OCI-LY1 (cell line): ENCODE results near the gene RETSAT.
"Not testable (repeated sequence)": the region's sequence is repeated elsewhere in the genome, so short reads cannot be mapped to it uniquely, and the experiment has no call there.

Experiments
- H2AFZ ChIP-seq: fragments of 200-600 bp; sonication (generic), shearing (Covaris generic); 2 replicates; pipeline ENCODE4 v1.6.0; 2014; ENCODE audit warnings: antibody characterized with exemption, mild to moderate bottlenecking, low read length
- H3F3A ChIP-seq: fragments of 200-600 bp; sonication (generic), shearing (Covaris generic); 2 replicates; pipeline ENCODE4 v1.6.0; 2014; ENCODE audit warnings: mild to moderate bottlenecking, antibody characterized with exemption, low read length, moderate library complexity; ENCODE audit not compliant: insufficient read depth
- H3K27ac ChIP-seq: fragments of 200-600 bp; sonication (generic); 2 replicates; pipeline ENCODE4 v1.5.1; 2014; ENCODE audit warnings: low read length, mixed run types, mild to moderate bottlenecking, low read depth; ENCODE audit not compliant: poor library complexity, severe bottlenecking
- H3K27me3 ChIP-seq: fragments of 200-600 bp; sonication (generic); 2 replicates; pipeline ENCODE4 v1.6.0; 2014; ENCODE audit warnings: antibody characterized with exemption, mild to moderate bottlenecking, low read length, moderate library complexity; ENCODE audit not compliant: insufficient read depth
- H3K36me3 ChIP-seq: fragments of 200-600 bp; sonication (generic); 2 replicates; pipeline ENCODE4 v1.6.1; 2014; ENCODE audit warnings: mild to moderate bottlenecking, antibody characterized with exemption, low read length, moderate library complexity, mixed read lengths; ENCODE audit not compliant: insufficient read depth
- H3K4me1 ChIP-seq: fragments of 200-600 bp; sonication (generic); 2 replicates; pipeline ENCODE4 v1.5.1; 2014; ENCODE audit warnings: mild to moderate bottlenecking, low read length, moderate library complexity; ENCODE audit not compliant: insufficient read depth, severe bottlenecking
- H3K4me2 ChIP-seq: fragments of 200-600 bp; sonication (generic), shearing (Covaris generic); 2 replicates; pipeline ENCODE4 v1.6.1; 2014; ENCODE audit warnings: low read length
- H3K4me3 ChIP-seq: fragments of 200-600 bp; sonication (generic); 2 replicates; pipeline ENCODE4 v1.5.1; 2014; ENCODE audit warnings: low read length, low read depth, mild to moderate bottlenecking, mixed read lengths; ENCODE audit not compliant: poor library complexity, severe bottlenecking
- H3K79me2 ChIP-seq: fragments of 200-600 bp; shearing (Covaris generic); 2 replicates; pipeline ENCODE4 v1.6.1; 2016; ENCODE audit warnings: mixed run types, low read length, mixed read lengths; ENCODE audit not compliant: insufficient read depth
- H3K9ac ChIP-seq: fragments of 200-600 bp; sonication (generic), shearing (Covaris generic); 2 replicates; pipeline ENCODE4 v1.6.1; 2014; ENCODE audit warnings: mild to moderate bottlenecking, low read length, mixed read lengths
- H3K9me2 ChIP-seq: fragments of 200-600 bp; sonication (generic), shearing (Covaris generic); 2 replicates; pipeline ENCODE4 v1.6.1; 2014; ENCODE audit warnings: low read depth, mild to moderate bottlenecking, low read length, mixed read lengths
- H3K9me3 ChIP-seq: fragments of 200-600 bp; shearing (Covaris generic); 2 replicates; pipeline ENCODE4 v1.6.1; 2014; ENCODE audit warnings: low read length, mixed read lengths
- H4K20me1 ChIP-seq: fragments of 200-600 bp; sonication (generic), shearing (Covaris generic); 2 replicates; pipeline ENCODE4 v1.6.0; 2016; ENCODE audit warnings: mild to moderate bottlenecking, low read length; ENCODE audit not compliant: insufficient read depth
- CTCF ChIP-seq: fragments of 200-600 bp; sonication (generic), shearing (Covaris generic); IDR thresholded peaks from 2 replicates; pipeline ENCODE4 v1.5.1; 2017; ENCODE audit warnings: mild to moderate bottlenecking, antibody characterized with exemption, low read length, moderate library complexity, mixed read lengths
- EZH2 ChIP-seq: fragments of 200-600 bp; sonication (generic), shearing (Covaris generic); IDR thresholded peaks from 2 replicates; pipeline ENCODE4 v1.8.0; 2017; ENCODE audit warnings: borderline replicate concordance, mixed run types, mild to moderate bottlenecking, antibody characterized with exemption, low read length, moderate library complexity, mixed read lengths

RETSAT gene

DNA sequence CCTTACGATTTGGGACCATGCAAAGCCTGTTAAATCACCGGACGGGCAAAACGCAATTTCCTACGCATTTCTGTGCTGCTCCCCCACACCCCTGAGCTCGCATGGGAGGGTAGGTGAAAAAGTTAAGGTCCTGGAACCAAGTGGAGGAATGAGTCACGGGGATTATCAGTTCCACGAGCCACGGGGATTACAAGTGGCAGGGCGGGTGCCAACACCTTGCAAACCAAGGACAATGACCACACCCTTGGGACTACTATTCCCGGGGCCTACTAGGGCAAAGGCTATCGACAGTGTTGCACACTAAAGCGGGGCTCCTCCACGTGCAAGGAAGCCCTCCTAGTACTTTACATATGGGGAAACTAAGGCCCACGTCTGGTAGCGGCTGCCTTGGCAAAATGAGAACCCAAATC lies 447 bp downstream of the RETSAT start:
- no peaks in the 10 kb centered on the region for H4K20me1 ChIP-seq
- no peaks in the 10 kb centered on the region for H3K79me2 ChIP-seq
- peak overlapping the region; percentile 87 for H3K9ac ChIP-seq
- no peaks in the 10 kb centered on the region for H3K9me2 ChIP-seq
- TF ChIP-seq CTCF: no peak
- no peak for TF ChIP-seq EZH2
- no peaks in the 10 kb centered on the region for H3K9me3 ChIP-seq
- peak overlapping the region; percentile 99 for H3K4me2 ChIP-seq
- H2AFZ ChIP-seq: peak overlapping the region; percentile 56; the same call in 1 of the 2 replicates
- H3K27me3 ChIP-seq: no peaks in the 10 kb centered on the region
- no peaks in the 10 kb centered on the region for H3F3A ChIP-seq
- H3K27ac ChIP-seq: peak overlapping the region; percentile 15
- H3K4me3 ChIP-seq: peak overlapping the region; percentile 79
- H3K36me3 ChIP-seq: peaks cover 45% of the 10 kb centered on the region
- peaks cover 27% of the 10 kb centered on the region for H3K4me1 ChIP-seq

GRCh38 chr2:85347599-85347998 lies 6.7 kb downstream of the RETSAT start:
- Histone ChIP-seq H3K27me3 (no peaks in the 10 kb centered on the region), H3K9ac (no peak overlapping the region), H3K36me3 (peaks cover 35% of the 10 kb centered on the region), H3F3A (no peaks in the 10 kb centered on the region), H3K4me2 (no peak overlapping the region), H3K9me2 (no peaks in the 10 kb centered on the region), H2AFZ (no peak overlapping the region), H3K79me2 (no peaks in the 10 kb centered on the region), H4K20me1 (no peaks in the 10 kb centered on the region), H3K27ac (no peak overlapping the region), H3K4me3 (no peak overlapping the region), H3K9me3 (no peaks in the 10 kb centered on the region), H3K4me1 (peaks cover 1% of the 10 kb centered on the region)
- TF ChIP-seq EZH2 (no peak), CTCF (no peak)

GRCh38 chr2:85344356-85344954 lies 9.9 kb downstream of the RETSAT start:
- Histone ChIP-seq H3K9me3 (no peaks in the 10 kb centered on the region), H3K36me3 (peaks cover 15% of the 10 kb centered on the region), H3F3A (no peaks in the 10 kb centered on the region), H3K4me2 (no peak overlapping the region), H4K20me1 (no peaks in the 10 kb centered on the region), H3K79me2 (no peaks in the 10 kb centered on the region), H3K9me2 (no peaks in the 10 kb centered on the region), H3K9ac (no peak overlapping the region), H2AFZ (no peak overlapping the region), H3K4me1 (no peaks in the 10 kb centered on the region), H3K27ac (no peak overlapping the region), H3K27me3 (no peaks in the 10 kb centered on the region), H3K4me3 (no peak overlapping the region)
- TF ChIP-seq EZH2 (no peak), CTCF (no peak)

DNA sequence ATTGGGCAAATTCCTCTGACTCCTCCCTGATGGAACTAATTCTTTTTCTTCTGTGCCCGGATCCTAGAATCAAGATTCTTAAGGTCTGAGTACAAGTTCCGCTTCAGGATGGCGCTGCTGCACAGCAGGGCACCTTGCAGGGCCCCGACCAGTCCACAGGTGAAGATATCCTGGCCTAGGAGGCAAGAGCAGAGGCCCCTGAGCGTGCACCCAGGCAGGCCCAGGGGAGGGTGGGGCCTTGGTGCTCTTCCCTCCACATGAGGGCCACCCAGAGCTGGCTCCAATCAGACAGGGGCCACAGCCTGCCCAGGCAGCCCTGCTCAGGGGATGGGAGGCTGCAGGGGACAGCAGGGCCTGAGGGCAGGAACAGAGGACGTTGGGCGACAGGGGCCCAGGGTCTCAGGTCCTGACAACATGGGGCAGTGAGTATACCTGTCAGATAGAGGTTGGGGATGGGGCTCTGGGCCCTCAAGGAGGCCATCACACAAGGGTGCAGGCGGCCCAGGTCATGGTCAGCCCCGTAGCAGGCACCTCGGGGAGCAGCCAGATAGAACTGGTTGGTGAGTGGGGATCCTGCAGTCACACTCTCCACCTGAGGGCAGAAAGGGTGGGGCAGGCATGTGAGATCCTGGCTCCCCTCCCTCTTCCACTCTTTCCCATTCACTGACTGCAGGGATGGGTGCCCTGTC lies 11.0 kb downstream of the RETSAT start:
- H3K9me3 ChIP-seq, H3K36me3 ChIP-seq, H3K9ac ChIP-seq, H3K4me2 ChIP-seq, H3K27me3 ChIP-seq, H2AFZ ChIP-seq, H3K79me2 ChIP-seq, H3K4me3 ChIP-seq, H3K4me1 ChIP-seq, H3F3A ChIP-seq, H4K20me1 ChIP-seq, H3K27ac ChIP-seq, H3K9me2 ChIP-seq: not testable (repeated sequence)
